ENCODE results near the gene ZFP62. TPM values are rescaled to one million over a fixed set of nuclear protein-coding genes. Genes with fewer than 3 reads are reported as not detected.

Gene ZFP62
- total RNA-seq, 1 donor from 2014 or later: 62.0 TPM

DNA sequence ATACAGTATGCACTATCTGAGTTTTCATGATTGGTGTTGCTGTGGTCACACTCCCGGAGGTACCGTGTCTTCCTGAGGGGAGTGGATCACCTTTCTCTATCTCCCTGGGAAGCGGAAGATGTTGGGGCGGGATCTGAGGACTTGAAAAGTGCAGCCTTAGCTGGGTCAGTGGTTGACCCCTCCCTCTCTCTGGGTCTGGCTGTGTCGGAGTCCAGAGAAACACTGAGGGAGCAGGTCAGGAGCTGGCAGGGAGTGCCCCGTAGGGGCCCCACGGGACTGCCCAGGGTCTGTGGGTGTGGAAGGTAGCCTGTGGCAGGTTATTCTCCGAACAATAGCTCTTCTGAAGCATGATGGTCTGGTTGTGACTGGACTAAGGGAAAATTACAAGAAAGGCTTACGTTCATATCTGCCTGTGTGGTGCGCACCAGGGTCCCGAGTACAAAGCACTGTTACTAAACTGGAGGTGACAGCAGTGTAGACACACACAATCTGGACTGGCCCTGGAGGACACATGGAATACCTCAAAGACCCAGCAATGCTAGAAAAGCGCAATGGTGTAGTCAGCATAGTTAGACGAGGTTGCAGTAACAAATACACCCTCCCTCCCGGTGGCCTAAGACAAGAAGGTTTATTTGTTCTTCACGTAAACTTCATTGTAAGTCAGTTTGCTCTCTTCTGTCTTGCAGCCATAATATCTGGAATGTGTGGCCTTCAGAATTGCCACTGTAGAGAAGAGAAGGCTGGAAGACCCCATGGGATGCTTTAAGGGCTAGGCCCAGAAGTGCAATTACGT lies 9.4 kb upstream of the ZFP62 start:
- peaks cover 34% of the 10 kb centered on the region for H3K27me3 Mint-ChIP-seq
- no peaks in the 10 kb centered on the region for H3K36me3 Mint-ChIP-seq (ENCODE audit: insufficient read depth)
- no peak overlapping the region for H3K4me3 Mint-ChIP-seq (ENCODE audit: low read depth)
- H3K9me3 Mint-ChIP-seq (ENCODE audit: low read depth): no peaks in the 10 kb centered on the region
- no peak for DNase-seq (ENCODE audit: low spot score, unreplicated experiment)
- no peak overlapping the region for H3K27ac Mint-ChIP-seq
- H3K4me1 Mint-ChIP-seq (ENCODE audit: low read depth): peaks cover 2% of the 10 kb centered on the region
- TF ChIP-seq, protein P1, sequence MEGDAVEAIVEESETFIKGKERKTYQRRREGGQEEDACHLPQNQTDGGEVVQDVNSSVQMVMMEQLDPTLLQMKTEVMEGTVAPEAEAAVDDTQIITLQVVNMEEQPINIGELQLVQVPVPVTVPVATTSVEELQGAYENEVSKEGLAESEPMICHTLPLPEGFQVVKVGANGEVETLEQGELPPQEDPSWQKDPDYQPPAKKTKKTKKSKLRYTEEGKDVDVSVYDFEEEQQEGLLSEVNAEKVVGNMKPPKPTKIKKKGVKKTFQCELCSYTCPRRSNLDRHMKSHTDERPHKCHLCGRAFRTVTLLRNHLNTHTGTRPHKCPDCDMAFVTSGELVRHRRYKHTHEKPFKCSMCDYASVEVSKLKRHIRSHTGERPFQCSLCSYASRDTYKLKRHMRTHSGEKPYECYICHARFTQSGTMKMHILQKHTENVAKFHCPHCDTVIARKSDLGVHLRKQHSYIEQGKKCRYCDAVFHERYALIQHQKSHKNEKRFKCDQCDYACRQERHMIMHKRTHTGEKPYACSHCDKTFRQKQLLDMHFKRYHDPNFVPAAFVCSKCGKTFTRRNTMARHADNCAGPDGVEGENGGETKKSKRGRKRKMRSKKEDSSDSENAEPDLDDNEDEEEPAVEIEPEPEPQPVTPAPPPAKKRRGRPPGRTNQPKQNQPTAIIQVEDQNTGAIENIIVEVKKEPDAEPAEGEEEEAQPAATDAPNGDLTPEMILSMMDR (IDR thresholded peaks at IDR 0.05; ENCODE audit: unreplicated experiment): no peak

DNA sequence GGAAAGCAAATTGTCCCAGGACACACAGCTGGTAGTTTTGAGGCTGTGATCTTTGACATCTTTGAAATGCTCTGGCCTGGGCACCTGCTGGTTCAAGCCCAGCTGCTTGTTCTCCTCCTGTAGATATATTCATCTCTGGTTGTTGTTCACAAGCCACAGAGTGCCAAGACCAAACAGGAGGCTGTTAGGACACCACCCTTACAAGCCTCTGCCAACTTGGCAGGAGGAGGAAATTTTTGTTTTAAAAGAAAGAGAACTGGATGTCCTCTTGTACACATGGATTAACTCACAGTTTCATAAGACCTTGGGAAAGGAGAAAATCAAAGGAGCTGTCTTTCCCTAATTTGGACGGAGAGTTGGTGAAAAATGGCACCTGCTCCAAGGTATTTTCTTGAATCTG lies 8.5 kb upstream of the ZFP62 start:
- H3K27me3 Mint-ChIP-seq: peaks cover 31% of the 10 kb centered on the region
- H3K27ac Mint-ChIP-seq: no peak overlapping the region
- H3K4me1 Mint-ChIP-seq (ENCODE audit: low read depth): no peaks in the 10 kb centered on the region
- TF ChIP-seq, protein P1 (IDR thresholded peaks at IDR 0.05; ENCODE audit: unreplicated experiment): no peak
- H3K4me3 Mint-ChIP-seq (ENCODE audit: low read depth): no peak overlapping the region
- H3K36me3 Mint-ChIP-seq (ENCODE audit: insufficient read depth): no peaks in the 10 kb centered on the region
- H3K9me3 Mint-ChIP-seq (ENCODE audit: low read depth): no peaks in the 10 kb centered on the region
- DNase-seq (ENCODE audit: low spot score, unreplicated experiment): no peak

DNA sequence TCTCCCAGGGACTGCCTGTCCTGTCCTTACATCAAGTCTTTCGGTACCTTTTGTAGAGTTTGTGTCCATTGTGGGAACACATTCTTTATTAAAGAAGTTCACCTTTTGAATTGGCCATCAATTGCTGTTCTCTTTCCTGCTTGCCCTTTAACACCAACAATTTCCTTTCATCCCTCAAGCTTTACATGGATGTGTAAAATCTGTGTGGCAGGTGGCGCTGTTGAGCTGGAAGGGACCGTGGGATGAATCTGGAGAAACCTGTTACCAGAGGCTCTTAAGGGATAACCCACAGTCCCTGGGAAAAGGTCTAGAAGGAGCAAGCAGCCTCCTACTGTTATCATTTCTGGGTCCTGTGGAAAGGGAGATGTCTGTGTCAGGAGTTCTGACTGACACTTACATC lies 7.9 kb upstream of the ZFP62 start:
- peak; percentile 81 for DNase-seq (ENCODE audit: low spot score, unreplicated experiment)
- no peaks in the 10 kb centered on the region for H3K9me3 Mint-ChIP-seq (ENCODE audit: low read depth)
- no peak overlapping the region for H3K4me3 Mint-ChIP-seq (ENCODE audit: low read depth)
- peaks cover 31% of the 10 kb centered on the region for H3K27me3 Mint-ChIP-seq
- no peak overlapping the region for H3K27ac Mint-ChIP-seq
- no peaks in the 10 kb centered on the region for H3K4me1 Mint-ChIP-seq (ENCODE audit: low read depth)
- H3K36me3 Mint-ChIP-seq (ENCODE audit: insufficient read depth): no peaks in the 10 kb centered on the region
- TF ChIP-seq, protein P1 (IDR thresholded peaks at IDR 0.05; ENCODE audit: unreplicated experiment): peak; percentile 80

DNA sequence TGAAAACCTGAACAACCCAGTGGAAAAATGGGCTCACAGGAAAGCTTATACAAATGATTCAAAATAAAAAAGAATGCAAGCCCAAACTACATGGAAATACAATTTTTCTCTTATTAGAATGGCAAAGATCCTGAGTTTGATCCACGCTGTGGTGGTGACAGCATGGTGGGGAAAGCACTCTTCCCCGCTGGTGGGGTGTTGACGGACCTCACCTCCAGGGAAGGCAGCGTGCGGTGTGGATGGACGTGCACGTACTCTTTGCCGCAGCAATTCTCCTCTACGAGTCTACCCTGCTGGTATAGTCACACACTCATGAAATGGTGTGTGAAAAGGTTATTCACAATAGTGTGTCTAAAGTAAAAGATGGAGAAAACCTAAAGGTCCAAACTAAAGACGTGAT lies 5.9 kb upstream of the ZFP62 start:
- no peak overlapping the region for H3K4me3 Mint-ChIP-seq (ENCODE audit: low read depth)
- no peaks in the 10 kb centered on the region for H3K36me3 Mint-ChIP-seq (ENCODE audit: insufficient read depth)
- peaks cover 29% of the 10 kb centered on the region for H3K27me3 Mint-ChIP-seq
- no peak overlapping the region for H3K27ac Mint-ChIP-seq
- H3K4me1 Mint-ChIP-seq (ENCODE audit: low read depth): no peaks in the 10 kb centered on the region
- DNase-seq (ENCODE audit: low spot score, unreplicated experiment): no peak
- TF ChIP-seq, protein P1 (IDR thresholded peaks at IDR 0.05; ENCODE audit: unreplicated experiment): no peak
- no peaks in the 10 kb centered on the region for H3K9me3 Mint-ChIP-seq (ENCODE audit: low read depth)

DNA sequence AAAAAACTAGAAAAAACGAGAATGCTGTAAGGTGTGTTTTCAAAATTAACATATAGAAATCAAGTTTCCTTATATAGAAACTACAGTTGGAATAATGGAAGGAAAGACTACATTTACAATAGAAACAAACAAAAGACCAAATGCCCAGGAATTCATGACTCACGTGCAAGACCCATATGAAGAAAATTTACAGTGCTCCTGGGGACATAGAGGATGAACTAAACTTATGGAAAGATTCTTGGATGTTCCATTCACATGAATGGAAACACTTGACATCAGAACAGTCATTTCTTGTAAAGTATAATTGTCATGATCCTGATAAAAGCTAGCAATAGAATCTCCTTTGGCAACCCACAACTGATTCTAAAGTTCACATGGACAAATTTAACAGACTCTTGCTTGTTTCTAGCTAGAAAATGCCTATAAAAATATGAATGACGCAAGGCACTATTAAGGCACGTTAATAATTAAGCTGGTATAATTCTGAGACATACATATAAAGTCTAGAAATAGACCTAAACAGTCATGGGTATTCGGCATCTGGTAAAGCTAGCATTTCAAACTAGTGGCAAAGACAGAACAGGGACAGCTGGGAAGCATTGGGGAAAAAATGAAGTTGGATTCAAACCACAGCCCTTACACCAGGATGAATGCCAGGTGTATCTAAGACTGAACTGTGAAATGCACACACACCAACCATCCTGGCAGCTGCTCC lies 5.1 kb upstream of the ZFP62 start:
- Mint-ChIP-seq H3K27me3 (peaks cover 29% of the 10 kb centered on the region), H3K4me1 (ENCODE audit: low read depth) (no peaks in the 10 kb centered on the region), H3K9me3 (ENCODE audit: low read depth) (no peaks in the 10 kb centered on the region), H3K4me3 (ENCODE audit: low read depth) (no peak overlapping the region), H3K27ac (no peak overlapping the region), H3K36me3 (ENCODE audit: insufficient read depth) (no peaks in the 10 kb centered on the region)
- no peak for DNase-seq (ENCODE audit: low spot score, unreplicated experiment)
- TF ChIP-seq, protein P1 (IDR thresholded peaks at IDR 0.05; ENCODE audit: unreplicated experiment): no peak
